Osteocyte (in vitro differentiated cells): Measurements from ENCODE around the gene SLC4A9. TPM values are rescaled to one million over a fixed set of nuclear protein-coding genes. Genes with fewer than 3 reads are reported as not detected.

Experiments used
- DNase-seq: peaks from one replicate; pipeline ENCODE4 v3.0.0; 2021; ENCODE audit warnings: mixed read lengths; ENCODE audit not compliant: unreplicated experiment; ENCODE audit errors: extremely low spot score
- H3K27ac Mint-ChIP-seq: one replicate; pipeline ENCODE4 v1.8.0; 2021; ENCODE audit warnings: mild to moderate bottlenecking, mixed read lengths; ENCODE audit not compliant: unreplicated experiment
- H3K27me3 Mint-ChIP-seq: one replicate; pipeline ENCODE4 v1.8.0; 2021; ENCODE audit warnings: mixed read lengths; ENCODE audit not compliant: unreplicated experiment
- H3K36me3 Mint-ChIP-seq: one replicate; pipeline ENCODE4 v1.8.0; 2021; ENCODE audit warnings: mixed read lengths; ENCODE audit not compliant: unreplicated experiment
- H3K4me1 Mint-ChIP-seq: one replicate; pipeline ENCODE4 v1.8.0; 2021; ENCODE audit warnings: mixed read lengths; ENCODE audit not compliant: unreplicated experiment
- H3K4me3 Mint-ChIP-seq: one replicate; pipeline ENCODE4 v1.8.0; 2021; ENCODE audit warnings: mild to moderate bottlenecking, moderate library complexity, mixed read lengths; ENCODE audit not compliant: unreplicated experiment
- H3K9me3 Mint-ChIP-seq: one replicate; pipeline ENCODE4 v1.8.0; 2021; ENCODE audit warnings: mixed read lengths; ENCODE audit not compliant: unreplicated experiment
- total RNA-seq: library from RNA; stranded (reverse); gene quantifications from 2 replicates; pipeline ENCODE4 v1.2.1, GENCODE V29; 2021
- TF ChIP-seq, protein P1 (sequence below): fragments of 200-600 bp; sonication (generic); IDR thresholded peaks from 2 replicates; pipeline ENCODE4 v1.5.0; 2021; ENCODE audit warnings: antibody characterized with exemption, mild to moderate bottlenecking, moderate library complexity

SLC4A9 gene
- total RNA-seq, 1 donor from 2014 or later, result not detected

DNA sequence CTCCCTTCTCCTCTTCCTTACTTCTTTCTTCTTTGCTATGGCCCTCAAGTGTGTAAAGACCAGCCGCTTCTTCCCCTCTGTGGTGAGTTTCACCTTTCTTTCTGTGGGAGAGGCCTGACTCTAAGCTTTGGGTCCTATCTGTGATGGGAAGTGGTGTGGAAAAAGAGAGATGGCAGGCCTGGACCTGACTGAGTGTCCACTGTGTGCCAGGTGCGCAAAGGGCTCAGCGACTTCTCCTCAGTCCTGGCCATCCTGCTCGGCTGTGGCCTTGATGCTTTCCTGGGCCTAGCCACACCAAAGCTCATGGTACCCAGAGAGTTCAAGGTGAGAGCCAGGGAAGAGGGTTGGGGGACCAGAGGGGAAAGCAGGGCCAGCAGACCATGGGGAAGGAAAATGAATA, 5.9 kb downstream of the SLC4A9 start:
- Mint-ChIP-seq H3K4me1 (peaks cover 3% of the 10 kb centered on the region), H3K27ac (no peak overlapping the region), H3K36me3 (no peaks in the 10 kb centered on the region), H3K4me3 (no peak overlapping the region), H3K27me3 (no peaks in the 10 kb centered on the region), H3K9me3 (no peaks in the 10 kb centered on the region)
- no peak for DNase-seq
- TF ChIP-seq, protein P1, sequence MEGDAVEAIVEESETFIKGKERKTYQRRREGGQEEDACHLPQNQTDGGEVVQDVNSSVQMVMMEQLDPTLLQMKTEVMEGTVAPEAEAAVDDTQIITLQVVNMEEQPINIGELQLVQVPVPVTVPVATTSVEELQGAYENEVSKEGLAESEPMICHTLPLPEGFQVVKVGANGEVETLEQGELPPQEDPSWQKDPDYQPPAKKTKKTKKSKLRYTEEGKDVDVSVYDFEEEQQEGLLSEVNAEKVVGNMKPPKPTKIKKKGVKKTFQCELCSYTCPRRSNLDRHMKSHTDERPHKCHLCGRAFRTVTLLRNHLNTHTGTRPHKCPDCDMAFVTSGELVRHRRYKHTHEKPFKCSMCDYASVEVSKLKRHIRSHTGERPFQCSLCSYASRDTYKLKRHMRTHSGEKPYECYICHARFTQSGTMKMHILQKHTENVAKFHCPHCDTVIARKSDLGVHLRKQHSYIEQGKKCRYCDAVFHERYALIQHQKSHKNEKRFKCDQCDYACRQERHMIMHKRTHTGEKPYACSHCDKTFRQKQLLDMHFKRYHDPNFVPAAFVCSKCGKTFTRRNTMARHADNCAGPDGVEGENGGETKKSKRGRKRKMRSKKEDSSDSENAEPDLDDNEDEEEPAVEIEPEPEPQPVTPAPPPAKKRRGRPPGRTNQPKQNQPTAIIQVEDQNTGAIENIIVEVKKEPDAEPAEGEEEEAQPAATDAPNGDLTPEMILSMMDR, result no peak

DNA sequence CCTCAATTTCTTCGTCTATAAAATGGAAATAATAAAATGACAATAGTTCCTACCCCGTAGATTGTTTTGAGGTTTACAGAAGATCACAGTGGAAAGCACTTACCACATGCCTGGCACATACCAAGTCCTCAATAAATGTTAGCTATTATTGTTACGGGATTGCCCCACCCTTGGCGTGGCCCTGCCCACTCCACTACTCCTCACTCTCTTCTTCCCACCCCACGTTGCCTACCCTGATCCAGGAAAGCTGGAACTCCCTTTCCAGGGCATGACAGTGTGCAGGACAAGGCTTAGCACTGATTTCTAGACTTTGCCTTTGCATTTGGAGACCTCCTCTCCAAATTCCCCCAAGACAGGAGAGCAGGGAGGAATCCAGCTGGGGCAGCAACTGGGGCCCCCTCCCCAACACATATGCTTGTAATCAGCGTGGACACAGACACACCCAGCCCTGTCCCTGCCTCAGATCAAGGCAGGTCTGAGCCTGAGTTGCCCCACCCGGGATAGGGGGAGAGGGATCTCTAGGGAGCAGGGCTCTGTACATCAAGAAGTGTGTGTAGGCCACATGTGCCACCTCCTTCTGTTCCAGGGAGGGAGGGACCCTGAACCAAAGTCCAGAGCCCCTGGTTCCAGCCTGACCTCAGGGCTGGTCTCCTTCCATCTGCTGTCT, 6.7 kb downstream of the SLC4A9 start:
- Mint-ChIP-seq H3K36me3 (no peaks in the 10 kb centered on the region), H3K4me1 (peaks cover 3% of the 10 kb centered on the region), H3K27me3 (no peaks in the 10 kb centered on the region), H3K4me3 (no peak overlapping the region), H3K27ac (no peak overlapping the region), H3K9me3 (no peaks in the 10 kb centered on the region)
- TF ChIP-seq, protein P1, result no peak
- DNase-seq, result no peak

DNA sequence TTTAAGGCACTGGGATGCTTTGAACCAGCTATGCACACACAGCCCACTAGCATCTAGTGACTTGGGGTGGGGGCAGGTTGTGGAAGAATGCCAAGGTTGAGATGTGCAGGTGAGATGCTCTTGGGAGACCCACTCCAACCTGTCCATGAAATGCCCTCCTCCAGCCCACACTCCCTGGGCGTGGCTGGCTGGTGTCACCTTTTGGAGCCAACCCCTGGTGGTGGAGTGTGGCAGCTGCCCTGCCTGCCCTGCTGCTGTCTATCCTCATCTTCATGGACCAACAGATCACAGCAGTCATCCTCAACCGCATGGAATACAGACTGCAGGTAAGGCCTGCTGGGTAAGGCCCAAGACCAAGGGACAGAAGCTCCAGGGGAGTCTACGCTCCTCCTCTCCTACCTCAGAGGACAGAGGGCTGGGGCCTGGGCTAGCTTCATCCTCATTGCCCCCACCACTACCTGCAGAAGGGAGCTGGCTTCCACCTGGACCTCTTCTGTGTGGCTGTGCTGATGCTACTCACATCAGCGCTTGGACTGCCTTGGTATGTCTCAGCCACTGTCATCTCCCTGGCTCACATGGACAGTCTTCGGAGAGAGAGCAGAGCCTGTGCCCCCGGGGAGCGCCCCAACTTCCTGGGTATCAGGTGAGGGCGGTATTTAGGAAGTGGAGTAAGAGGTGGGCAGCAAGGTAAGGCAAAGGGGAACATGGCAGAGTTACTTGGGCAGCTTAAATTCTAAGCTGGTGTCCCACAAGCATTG, 7.4 kb downstream of the SLC4A9 start:
- no peak overlapping the region for H3K4me3 Mint-ChIP-seq
- H3K27me3 Mint-ChIP-seq, result no peaks in the 10 kb centered on the region
- TF ChIP-seq, protein P1, result no peak
- H3K27ac Mint-ChIP-seq, result no peak overlapping the region
- no peaks in the 10 kb centered on the region for H3K9me3 Mint-ChIP-seq
- no peaks in the 10 kb centered on the region for H3K36me3 Mint-ChIP-seq
- peaks cover 3% of the 10 kb centered on the region for H3K4me1 Mint-ChIP-seq
- no peak for DNase-seq

DNA sequence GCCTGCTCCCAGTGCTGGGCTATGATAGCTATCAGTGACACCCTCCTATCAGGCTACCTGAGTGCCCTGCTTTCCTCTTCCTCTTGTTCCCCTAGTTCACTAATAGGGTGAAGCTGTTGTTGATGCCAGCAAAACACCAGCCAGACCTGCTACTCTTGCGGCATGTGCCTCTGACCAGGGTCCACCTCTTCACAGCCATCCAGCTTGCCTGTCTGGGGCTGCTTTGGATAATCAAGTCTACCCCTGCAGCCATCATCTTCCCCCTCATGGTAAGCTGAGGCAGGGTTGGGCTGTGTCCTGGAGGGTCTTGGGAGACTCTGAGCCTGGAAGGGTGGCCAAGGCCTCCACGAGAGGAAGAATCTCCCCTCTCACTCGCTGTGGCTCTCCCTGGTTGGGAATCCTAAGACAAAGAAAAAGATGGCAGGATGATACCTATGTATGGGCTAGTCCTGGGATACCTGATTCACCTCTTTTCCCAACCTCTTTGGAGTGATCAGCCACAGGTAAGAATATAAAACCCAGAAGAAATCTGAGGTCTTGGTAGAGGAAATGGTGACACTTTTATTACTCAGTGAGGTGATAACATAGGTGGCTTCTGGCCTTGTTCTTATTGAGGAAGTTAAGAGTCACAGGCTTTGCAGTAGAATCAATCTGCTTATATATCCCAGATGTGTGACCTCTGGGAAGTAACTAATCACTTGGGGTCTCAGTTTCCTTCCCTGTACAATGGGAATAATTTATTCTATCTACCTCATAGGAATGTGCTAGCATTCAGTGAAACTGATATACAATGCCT, 11.6 kb downstream of the SLC4A9 start:
- TF ChIP-seq, protein P1, result no peak
- H3K27ac Mint-ChIP-seq, result no peak overlapping the region

More for the DNA sequence above, 11.6 kb downstream of the SLC4A9 start:
- Mint-ChIP-seq H3K9me3 (no peaks in the 10 kb centered on the region), H3K27me3 (no peaks in the 10 kb centered on the region), H3K36me3 (no peaks in the 10 kb centered on the region), H3K4me1 (peaks cover 4% of the 10 kb centered on the region), H3K4me3 (no peak overlapping the region)
- DNase-seq, result no peak
